H1 (cell line): ENCODE data around the gene CFAP91.

Source experiments
- ATF2 ChIP-seq: IDR thresholded peaks from 2 replicates; pipeline ENCODE4 v1.6.1; 2012; ENCODE audit warnings: low read length, inconsistent platforms
- CREB1 ChIP-seq: IDR thresholded peaks from 2 replicates; pipeline ENCODE4 v1.6.1; 2012; ENCODE audit warnings: inconsistent platforms
- EP300 ChIP-seq, 2 experiments: IDR thresholded peaks; 1 replicate in 1 of 2; 2 replicates in 1 of 2; pipeline ENCODE4 v1.6.1; 2011 to 2012; ENCODE audit warnings: low read depth in 2 of 2, low read length in 2 of 2, mild to moderate bottlenecking in 2 of 2, borderline replicate concordance in 1 of 2, inconsistent platforms in 1 of 2, moderate library complexity in 1 of 2
- NANOG ChIP-seq: IDR thresholded peaks from 2 replicates; pipeline ENCODE4 v1.6.1; 2011; ENCODE audit warnings: low read length, low read depth, mild to moderate bottlenecking, inconsistent platforms; ENCODE audit not compliant: insufficient read depth, poor library complexity, severe bottlenecking
- POLR2A ChIP-seq, 2 experiments: IDR thresholded peaks; 1 replicate in 1 of 2; 2 replicates in 1 of 2; pipeline ENCODE4 v1.6.1; 2011; ENCODE audit warnings: low read depth in 2 of 2, low read length in 2 of 2, mild to moderate bottlenecking in 2 of 2; ENCODE audit errors: control extremely low read depth in 1 of 2
- RFX5 ChIP-seq: IDR thresholded peaks from 2 replicates; pipeline ENCODE4 v1.6.1; 2011; ENCODE audit warnings: low read depth, low read length, improper control_type of control experiment, borderline replicate concordance
- RNF2 ChIP-seq: fragments of 200-900, 300-1000 bp; sonication (generic); IDR thresholded peaks from 2 replicates; pipeline ENCODE4 v1.7.1; 2016; ENCODE audit warnings: borderline replicate concordance, low read depth, mild to moderate bottlenecking, antibody characterized with exemption, low read length; ENCODE audit not compliant: poor library complexity, severe bottlenecking; ENCODE audit errors: missing control alignments
- TAF7 ChIP-seq: optimal IDR thresholded peaks from 2 replicates; pipeline ENCODE3; 2011; ENCODE audit warnings: low read depth, mild to moderate bottlenecking, inconsistent platforms, low read length, moderate library complexity, borderline replicate concordance
- TCF12 ChIP-seq: IDR thresholded peaks from 2 replicates; pipeline ENCODE4 v1.6.1; 2011; ENCODE audit warnings: low read depth, mild to moderate bottlenecking, low read length
- TF ChIP-seq, protein P1 (sequence below), 3 experiments: IDR thresholded peaks; 1 replicate in 2 of 3; 2 replicates in 1 of 3; pipeline versions ENCODE4 v1.5.1 to v1.6.1; 2011; ENCODE audit warnings: low read length in 3 of 3, mild to moderate bottlenecking in 3 of 3, inconsistent platforms in 2 of 3, low read depth in 1 of 3, moderate library complexity in 1 of 3; ENCODE audit not compliant: insufficient read depth in 1 of 3; ENCODE audit errors: control extremely low read depth in 1 of 3

DNA sequence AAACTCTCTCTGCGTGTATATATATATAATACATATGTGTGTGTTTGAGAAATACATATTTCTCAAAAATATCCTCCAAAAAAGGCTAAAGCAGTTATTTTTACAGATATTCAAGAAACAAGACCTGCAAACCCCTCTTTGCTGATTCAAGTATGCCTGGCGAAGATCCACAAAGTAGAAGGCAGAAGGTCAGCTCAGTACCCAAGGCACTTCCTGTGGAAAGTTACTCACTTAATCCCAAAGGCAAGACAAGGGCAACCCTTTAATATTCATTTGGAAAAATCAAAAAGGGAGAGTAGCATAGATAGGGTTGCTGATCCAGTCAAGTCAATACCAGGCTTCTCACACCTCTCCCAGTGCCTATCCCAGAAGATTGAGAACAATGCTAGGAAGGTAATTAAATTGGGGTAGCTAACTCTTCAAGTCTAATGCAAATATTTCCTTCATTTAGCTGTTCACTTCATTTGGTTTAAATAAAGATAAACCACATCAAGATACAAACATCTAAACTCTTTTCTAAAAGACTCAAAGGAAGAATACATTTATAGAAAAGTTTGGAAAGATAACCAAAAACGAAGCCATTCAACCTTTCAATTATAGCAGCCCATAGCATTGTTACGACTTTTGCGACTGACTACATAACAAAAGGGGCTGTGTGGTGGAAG, 32.8 kb upstream of the CFAP91 start:
- TF ChIP-seq POLR2A (IDR thresholded peaks at IDR 0.05; ENCODE audit: control extremely low read depth in 1 of 2, low read depth in 2 of 2, low read length in 2 of 2) (no peak), RFX5 (no peak), TAF7 (no peak), RNF2 (no peak), ATF2 (no peak), TCF12 (no peak), EP300 (IDR thresholded peaks at IDR 0.05; ENCODE audit: borderline replicate concordance in 1 of 2, low read depth in 2 of 2, low read length in 2 of 2) (no peak), NANOG (no peak), CREB1 (no peak)
- TF ChIP-seq, protein P1, sequence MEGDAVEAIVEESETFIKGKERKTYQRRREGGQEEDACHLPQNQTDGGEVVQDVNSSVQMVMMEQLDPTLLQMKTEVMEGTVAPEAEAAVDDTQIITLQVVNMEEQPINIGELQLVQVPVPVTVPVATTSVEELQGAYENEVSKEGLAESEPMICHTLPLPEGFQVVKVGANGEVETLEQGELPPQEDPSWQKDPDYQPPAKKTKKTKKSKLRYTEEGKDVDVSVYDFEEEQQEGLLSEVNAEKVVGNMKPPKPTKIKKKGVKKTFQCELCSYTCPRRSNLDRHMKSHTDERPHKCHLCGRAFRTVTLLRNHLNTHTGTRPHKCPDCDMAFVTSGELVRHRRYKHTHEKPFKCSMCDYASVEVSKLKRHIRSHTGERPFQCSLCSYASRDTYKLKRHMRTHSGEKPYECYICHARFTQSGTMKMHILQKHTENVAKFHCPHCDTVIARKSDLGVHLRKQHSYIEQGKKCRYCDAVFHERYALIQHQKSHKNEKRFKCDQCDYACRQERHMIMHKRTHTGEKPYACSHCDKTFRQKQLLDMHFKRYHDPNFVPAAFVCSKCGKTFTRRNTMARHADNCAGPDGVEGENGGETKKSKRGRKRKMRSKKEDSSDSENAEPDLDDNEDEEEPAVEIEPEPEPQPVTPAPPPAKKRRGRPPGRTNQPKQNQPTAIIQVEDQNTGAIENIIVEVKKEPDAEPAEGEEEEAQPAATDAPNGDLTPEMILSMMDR (IDR thresholded peaks at IDR 0.05; ENCODE audit: control extremely low read depth in 1 of 3, insufficient read depth in 1 of 3, low read depth in 1 of 3, low read length in 3 of 3), result no peak
